ENCODE results near the gene RBM33.

The RBM33 gene

GRCh38 chr7:155758348-155758747 lies 113.9 kb downstream of the RBM33 start:
- no peak overlapping the region for H3K4me3 ChIP-seq (ENCODE audit: control insufficient read depth, low read depth, low read length)
- TF ChIP-seq, protein P1, sequence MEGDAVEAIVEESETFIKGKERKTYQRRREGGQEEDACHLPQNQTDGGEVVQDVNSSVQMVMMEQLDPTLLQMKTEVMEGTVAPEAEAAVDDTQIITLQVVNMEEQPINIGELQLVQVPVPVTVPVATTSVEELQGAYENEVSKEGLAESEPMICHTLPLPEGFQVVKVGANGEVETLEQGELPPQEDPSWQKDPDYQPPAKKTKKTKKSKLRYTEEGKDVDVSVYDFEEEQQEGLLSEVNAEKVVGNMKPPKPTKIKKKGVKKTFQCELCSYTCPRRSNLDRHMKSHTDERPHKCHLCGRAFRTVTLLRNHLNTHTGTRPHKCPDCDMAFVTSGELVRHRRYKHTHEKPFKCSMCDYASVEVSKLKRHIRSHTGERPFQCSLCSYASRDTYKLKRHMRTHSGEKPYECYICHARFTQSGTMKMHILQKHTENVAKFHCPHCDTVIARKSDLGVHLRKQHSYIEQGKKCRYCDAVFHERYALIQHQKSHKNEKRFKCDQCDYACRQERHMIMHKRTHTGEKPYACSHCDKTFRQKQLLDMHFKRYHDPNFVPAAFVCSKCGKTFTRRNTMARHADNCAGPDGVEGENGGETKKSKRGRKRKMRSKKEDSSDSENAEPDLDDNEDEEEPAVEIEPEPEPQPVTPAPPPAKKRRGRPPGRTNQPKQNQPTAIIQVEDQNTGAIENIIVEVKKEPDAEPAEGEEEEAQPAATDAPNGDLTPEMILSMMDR (conservative IDR thresholded peaks at IDR 0.05; ENCODE audit: control insufficient read depth, insufficient read depth, low read depth, low read length), result no peak
- peak; percentile 52 for DNase-seq (ENCODE audit: low read depth)

DNA sequence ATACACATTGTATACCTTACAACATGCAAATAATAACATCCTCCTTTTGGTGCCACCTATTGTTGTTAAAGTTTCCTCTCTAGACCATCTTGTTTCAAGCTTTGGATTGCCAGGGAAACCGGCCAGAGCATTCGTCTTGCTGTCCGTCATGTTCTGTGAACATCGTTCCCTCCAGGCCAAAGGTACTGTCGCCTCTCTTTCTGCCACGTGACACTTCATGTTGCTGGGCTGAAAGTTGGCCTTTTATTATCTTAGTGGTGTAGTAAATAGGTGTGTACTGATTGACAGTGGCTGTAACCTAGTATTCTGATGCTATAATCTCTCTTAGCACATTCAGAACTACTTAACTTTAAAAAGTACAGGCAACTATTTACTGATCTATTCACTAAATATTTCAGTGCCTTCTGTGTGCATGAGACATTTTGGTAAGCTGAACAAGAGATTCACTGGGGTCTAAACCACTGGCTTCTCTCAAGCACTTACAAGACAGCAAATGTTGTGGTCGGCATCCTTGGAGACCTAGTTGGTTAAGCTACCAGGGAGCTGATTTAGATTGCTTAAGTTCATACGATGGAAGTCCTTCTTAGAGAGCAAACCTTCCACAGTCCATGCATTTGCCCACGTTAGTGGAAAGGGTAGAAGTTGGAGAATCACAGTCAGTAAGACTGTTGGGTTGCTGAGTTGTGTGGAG lies 115.4 kb downstream of the RBM33 start:
- H3K4me3 ChIP-seq (ENCODE audit: control insufficient read depth, low read depth, low read length), result no peak overlapping the region
- no peak for DNase-seq (ENCODE audit: low read depth)

DNA sequence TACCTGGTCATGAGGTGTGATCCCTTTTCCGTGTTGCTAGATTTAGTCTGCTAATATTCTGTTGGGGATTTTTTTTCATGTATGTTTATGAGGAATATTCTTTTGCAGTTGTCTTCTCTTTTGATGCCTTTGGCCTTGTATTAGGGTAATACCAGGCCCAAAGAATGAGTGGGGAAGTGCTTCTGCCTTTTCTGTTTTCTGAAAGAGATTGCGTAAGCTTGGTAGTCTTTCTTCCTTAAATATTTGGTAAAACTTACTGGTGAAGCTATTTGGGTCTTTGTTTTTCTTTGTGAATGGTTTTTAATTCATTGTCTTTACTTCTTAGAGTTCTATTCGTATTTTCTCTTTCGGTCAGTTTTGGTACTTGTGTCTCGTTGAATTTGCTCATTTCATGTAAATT lies 116.7 kb downstream of the RBM33 start:
- TF ChIP-seq, protein P1 (conservative IDR thresholded peaks at IDR 0.05; ENCODE audit: control insufficient read depth, insufficient read depth, low read depth, low read length), result no peak
- DNase-seq (ENCODE audit: low read depth), result no peak
- H3K4me3 ChIP-seq (ENCODE audit: control insufficient read depth, low read depth, low read length), result no peak overlapping the region

More for the DNA sequence above, 115.4 kb downstream of the RBM33 start:
- TF ChIP-seq, protein P1 (conservative IDR thresholded peaks at IDR 0.05; ENCODE audit: control insufficient read depth, insufficient read depth, low read depth, low read length), result no peak

GRCh38 chr7:155762036-155762435 lies 117.6 kb downstream of the RBM33 start:
- TF ChIP-seq, protein P1 (conservative IDR thresholded peaks at IDR 0.05; ENCODE audit: control insufficient read depth, insufficient read depth, low read depth, low read length), result no peak
- DNase-seq (ENCODE audit: low read depth), result no peak
- H3K4me3 ChIP-seq (ENCODE audit: control insufficient read depth, low read depth, low read length), result no peak overlapping the region

- peak; percentile 35 for DNase-seq (ENCODE audit: low read depth)
- H3K4me3 ChIP-seq (ENCODE audit: control insufficient read depth, low read depth, low read length), result no peak overlapping the region
- TF ChIP-seq, protein P1 (conservative IDR thresholded peaks at IDR 0.05; ENCODE audit: control insufficient read depth, insufficient read depth, low read depth, low read length), result no peak
Observed at GRCh38 chr7:155762655-155763054, 118.2 kb downstream of the RBM33 start.

DNA sequence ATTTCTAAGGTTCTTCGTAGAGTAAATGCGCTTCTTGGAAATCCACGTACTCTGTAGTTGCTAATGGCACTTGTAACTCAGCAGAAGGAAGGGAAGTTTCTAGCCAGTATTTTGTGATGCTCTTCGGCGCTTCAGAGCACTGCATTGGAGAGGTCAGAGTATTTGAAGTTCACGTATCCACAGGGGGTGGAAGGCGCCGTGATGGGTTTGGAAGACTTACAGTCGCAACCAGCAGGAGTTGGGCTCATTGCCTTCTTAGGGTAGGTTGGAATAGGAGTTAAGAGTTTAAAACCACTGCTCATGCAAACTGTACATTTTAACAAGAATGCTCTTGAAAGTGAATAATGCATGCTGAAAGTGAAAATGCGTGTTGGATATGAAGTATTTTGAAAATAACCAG lies 118.7 kb downstream of the RBM33 start:
- H3K4me3 ChIP-seq (ENCODE audit: control insufficient read depth, low read depth, low read length), result no peak overlapping the region
- TF ChIP-seq, protein P1 (conservative IDR thresholded peaks at IDR 0.05; ENCODE audit: control insufficient read depth, insufficient read depth, low read depth, low read length), result no peak
- DNase-seq (ENCODE audit: low read depth), result no peak
